Cardiac septum (tissue), 1 donor: ENCODE measurements around the gene STAM. TPM values are rescaled to one million over a fixed set of nuclear protein-coding genes. Genes with fewer than 3 reads are reported as not detected.
"Not testable (repeated sequence)": the region's sequence is repeated elsewhere in the genome, so short reads cannot be mapped to it uniquely, and the experiment has no call there.

Experiments used
- DNase-seq: peaks from one replicate; pipeline ENCODE4 v3.0.0-alpha.2; 2020; ENCODE audit warnings: low spot score
- intact Hi-C: fragments of 100-400 bp; cut with DNase I; formaldehyde crosslinking; loops from one replicate; pipeline ENCODE4 v1.14.0; 2022
- long read RNA-seq: library from polyadenylated mRNA; unstranded; transcript quantifications from one replicate; pipeline ENCODE4 v2.0.0, GENCODE V29; 2021
- total RNA-seq: library from RNA; stranded (reverse); fragmentation: NEBNext Ultra II Directional; extraction: Animal tissue kit (Norgen Biotek cat#: 25700); gene quantifications from one replicate; pipeline ENCODE4 v1.2.1, GENCODE V29; 2021
- donor health status: DM: no; HTN: no; CAD: no.

The STAM gene
- total RNA-seq = 40.8 TPM
- long read RNA-seq, transcript STAM-202 (14 exons, 2,972 nt) = major isoform, 28 of 51 reads
- long read RNA-seq, partial matches to known transcripts = 13 of 51 reads
- long read RNA-seq, other reads (novel, unspliced or antisense) = 10 of 51 reads

DNA sequence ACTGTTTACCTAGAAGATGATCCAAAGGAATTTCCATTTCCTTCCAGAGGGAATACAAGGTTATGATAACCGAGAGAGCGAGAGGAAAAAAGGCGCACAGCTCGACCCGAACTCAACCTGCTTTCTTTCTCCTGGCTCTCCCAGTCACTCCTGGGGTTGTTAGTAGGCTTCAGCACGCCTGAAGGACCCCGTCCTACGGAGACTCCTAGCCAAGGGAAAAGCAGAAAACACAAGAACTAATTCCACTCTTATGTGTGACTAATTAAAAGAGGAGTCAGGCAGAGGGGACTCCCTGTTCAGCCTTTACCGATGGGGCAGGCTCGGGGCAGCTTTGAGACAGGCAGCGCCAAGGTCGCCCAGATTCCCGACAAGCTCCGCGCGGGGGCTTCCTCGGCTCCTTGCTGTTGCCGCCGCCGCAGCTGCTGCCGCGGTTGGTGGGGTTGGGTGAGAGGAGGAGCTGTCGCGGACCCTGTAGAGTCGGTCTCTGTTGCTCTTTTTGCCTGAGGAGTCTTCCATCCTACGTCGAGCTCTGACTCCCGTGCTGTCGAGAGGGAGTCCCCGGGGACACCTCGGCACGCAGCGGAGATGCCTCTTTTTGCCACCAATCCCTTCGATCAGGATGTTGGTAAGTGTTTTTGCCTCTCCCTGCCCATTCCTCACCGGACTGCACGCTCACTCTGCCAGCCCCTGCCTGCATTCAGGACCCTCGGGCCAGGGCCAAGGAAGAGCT lies at the start of gene STAM:
Gene STAM, plus strand, starts transcription at position 397 of the 730 bp plus-strand sequence. Its CDS starts 189 bp downstream, at position 586.
- DNase-seq = peak; percentile 96

DNA sequence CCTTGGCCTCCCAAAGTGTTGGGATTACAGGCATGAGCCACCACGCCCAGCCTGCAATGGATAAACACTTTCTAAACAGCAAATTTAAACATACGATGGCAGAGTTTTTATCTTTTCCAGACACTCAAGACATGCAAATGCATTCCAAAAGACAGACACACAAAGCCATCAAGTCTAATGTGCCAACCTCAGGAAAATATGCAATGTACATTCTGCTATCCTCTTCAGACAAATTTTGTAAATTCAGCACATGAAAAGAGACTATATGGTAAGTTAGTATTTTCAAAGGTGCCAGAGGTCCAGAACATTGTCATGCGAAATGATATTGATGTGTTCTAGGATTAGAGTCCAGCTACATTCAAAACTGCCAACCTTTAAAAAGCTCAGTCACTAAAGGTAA lies 46.6 kb upstream of the STAM start:
- DNase-seq = no peak
- intact Hi-C loops = no loop called here

More for the DNA sequence above, at the start of gene STAM:
- intact Hi-C loops = loop anchor here (1.0 to 10.0 kb wide), 2 partner anchors 27 to 91 kb away; partner anchors contain the start of gene HACD1

DNA sequence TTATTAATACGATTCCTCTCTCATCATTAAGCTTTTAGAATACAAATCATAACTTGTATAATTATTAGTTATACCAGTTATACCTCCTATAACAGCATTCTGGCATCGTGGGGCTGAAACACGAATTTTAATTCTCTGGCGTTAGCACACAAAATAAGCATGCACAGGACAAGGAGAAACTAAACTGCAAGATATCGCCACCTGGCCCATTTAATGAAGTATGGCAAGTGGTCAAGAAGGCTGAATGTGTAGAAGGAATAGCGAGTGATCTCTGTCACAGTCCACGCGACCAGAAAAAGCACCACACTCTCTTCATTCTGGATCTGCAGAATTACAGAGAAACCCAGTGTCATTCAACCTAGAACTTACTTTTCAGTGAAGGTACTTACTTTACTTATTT lies 44.9 kb upstream of the STAM start:
- intact Hi-C loops = no loop called here
- DNase-seq = no peak

DNA sequence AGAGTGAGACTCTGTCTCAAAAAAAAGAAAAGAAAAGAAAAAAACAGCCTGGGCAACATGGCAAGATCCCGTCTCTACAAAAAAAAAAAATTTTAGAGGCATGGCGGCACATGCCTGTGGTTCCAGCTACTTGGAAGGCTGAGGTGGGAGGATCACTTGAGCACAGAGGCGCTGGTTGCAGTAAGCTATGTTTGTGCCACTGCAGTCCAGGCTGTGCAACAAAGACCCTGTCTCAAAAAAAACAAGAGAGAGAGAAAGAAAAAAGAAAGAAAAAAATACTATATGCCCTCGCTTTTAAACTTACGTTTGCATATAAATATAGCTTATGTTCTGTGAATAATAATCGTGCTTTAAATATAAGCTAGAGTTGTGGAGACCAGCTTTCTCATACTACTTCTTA lies 38.0 kb upstream of the STAM start:
- intact Hi-C loops = loop anchor here (2.0 kb wide), 1 partner anchor 137 kb away; no protein-coding TSS in a partner anchor
- no peak for DNase-seq

DNA sequence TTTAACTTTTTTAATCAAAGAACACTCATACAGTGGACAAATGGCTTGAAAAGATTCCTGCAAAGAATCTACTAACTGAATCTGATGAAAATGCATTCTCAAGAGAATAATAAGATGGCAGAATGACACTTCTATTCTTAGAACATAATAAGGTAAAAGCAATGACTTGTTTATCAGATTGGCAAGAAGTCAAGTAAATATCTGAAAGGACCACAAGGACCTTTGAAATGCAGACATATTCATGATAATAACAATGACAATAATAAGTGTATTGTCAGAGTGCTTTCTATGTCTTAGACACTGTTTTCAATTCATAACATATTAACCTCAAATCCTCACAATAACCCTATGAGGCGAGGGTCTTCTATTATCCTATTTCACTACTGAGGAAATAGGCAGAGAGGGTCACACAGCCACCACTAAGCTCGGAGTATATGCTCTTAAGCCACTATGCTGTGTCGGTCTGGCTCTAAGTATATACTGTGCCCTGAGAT lies 37.4 kb upstream of the STAM start:
- intact Hi-C loops = loop anchor here (2.0 kb wide), 1 partner anchor 136 kb away; no protein-coding TSS in a partner anchor
- DNase-seq = no peak

DNA sequence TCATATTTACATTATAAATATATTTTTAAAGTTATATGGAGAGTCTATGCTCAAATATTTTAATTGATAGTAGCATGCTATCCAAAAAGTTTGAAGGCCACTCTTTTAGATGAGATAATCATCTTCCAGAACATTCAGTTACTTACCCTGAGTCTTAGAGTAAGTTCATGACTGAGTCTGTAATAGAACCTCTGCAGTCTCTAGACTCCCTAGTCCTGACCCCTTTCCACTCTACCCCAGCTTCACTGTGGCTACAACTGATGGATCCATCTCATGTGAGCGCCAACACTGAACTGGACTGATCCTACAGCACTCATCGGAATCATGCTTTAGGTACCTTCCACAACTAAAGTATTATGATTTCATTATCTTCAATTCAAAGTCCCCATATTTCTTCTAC lies 36.9 kb upstream of the STAM start:
- DNase-seq = no peak
- intact Hi-C loops = loop anchor here (2.0 kb wide), 1 partner anchor 136 kb away; no protein-coding TSS in a partner anchor

DNA sequence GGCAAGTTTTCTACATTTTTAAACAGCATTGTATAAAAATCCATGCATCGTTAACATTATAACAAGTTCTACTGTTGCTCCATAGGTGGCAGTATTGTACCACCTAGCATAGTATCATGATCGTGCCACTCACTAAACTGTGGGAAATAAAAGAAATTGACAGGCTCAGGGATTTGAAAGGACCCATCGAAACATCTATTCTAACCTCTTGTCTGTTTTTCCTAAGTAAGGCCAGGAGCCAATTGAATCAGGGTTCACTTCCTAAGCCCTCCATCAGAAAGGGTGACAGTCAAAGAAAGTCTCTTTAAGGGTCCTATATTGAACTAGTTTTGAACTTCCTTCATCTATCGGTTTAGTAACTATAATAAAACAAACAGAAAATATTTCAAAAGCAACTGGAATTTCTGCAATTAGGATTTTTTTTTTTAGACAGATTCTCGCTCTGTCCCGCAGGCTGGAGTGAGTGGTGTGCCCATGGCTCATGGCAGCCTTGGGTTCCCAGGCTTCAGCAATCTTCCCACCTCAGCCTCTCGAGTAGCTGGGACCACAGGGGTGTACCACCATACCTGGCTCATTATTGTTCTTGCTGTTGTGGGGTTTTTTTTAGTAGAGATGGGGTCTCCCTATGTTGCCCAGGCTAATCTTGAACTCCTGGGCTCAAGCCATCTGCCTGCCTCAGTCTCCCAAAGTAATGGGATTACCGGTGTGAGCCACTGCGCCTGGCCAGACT lies 36.2 kb upstream of the STAM start:
- no peak for DNase-seq
- intact Hi-C loops = loop anchor here (2.0 kb wide), 1 partner anchor 135 kb away; no protein-coding TSS in a partner anchor

DNA sequence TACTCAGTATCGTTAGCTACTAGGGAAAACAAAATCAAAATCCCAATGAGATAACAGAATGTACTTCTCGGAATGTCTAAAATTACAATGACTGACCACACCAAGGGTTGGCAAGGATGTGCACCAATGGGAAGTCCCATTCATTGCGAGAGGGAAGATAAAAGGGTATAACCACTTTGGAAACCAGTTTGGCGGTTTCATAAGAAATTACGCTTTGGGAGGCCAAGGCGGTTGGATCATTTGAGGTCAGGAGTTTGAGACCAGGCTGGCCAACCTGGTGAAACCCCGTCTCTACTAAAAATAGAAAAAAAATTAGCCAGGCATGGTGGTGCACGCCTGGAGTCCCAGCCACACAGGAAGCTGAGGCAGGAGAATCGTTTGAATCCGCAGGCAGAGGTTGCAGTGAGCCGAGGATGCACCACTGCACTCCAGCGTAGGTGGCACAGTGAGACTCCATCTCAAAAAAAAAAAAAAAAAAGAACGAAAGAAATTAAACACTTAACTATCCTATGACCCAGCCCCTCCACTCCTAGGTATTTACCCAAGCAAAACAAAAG lies 34.4 kb upstream of the STAM start:
- intact Hi-C loops = loop anchor here (10.0 kb wide), 1 partner anchor 605 kb away; no protein-coding TSS in a partner anchor
- DNase-seq = no peak

DNA sequence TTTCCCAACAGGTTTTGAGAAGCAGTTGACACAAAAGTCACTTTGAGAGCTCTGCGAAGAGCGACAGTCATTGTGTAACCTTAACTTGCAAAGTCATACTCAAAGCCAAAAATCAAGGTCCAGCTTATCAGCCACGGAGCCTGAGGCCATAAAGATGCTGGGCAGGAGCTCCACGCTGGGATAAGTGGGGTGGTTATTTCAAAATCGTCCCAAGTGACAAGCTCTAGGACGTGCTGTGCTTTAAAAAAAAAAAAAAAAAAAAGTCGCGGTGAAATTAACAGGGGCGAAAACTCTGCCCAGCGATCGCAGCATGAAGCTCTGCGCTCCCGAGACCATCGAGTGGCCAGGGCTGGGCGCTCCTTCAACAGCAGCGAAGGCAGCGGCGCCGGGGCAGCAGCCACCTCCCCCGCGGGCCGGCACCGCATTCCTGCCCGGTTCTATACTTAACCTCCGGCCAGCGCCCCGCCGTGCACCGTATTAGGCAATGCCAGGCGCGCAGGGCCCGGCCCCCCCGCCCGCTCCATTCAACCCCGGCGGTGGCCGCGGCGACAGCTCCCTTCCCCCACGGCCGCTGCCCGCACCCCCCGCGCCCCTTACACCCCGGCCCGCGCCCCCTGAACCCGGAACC lies 27.4 kb upstream of the STAM start:
- intact Hi-C loops = loop anchor here (1.0 to 10.0 kb wide), 3 partner anchors 27 to 598 kb away; no protein-coding TSS in a partner anchor
- DNase-seq = peak; percentile 89

DNA sequence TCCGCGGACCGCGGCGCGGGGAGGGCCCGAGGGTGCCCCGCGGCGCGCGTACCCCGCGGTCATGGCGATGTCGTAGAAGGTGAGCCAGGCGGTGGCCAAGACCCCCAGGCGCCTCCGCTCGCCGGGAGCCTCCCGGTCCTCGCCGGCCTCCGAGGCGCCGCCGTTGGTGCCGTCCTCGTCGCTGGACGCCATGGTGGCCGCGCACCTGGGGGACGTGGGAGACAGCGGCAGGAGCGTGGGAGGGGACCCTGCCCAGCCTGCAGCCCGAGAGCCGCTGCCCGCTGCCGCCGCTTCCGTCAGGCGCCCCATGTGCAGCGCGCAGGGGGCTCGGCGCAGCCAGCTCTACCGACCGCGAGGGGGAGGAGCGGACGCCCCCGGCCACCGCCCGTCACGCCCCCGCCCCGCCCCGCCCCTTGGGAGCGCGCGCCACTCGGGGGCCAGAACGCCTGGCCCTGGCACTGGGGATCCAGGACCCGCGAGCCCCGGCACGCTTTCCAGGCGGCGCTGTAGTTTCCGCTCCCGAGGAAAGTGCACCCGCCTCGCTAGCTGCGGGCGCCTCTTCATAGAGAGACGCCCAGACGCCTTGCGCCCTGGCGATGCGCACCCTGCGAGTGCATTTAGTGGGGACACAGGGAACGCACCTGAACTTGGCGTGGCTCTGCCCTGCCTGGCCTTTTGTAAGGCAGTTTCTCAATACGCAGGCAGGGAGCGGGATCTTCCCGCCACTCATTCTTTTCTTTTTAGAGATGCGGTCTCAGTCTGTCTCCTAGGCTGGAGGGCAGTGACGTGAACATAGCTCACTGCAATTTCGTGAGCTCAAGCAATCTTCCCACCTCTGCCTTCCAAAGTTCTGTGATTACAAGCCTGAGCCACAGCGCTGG lies 26.7 kb upstream of the STAM start, which contains the start of gene HACD1:
Gene HACD1, minus strand, starts transcription at position 344 of the 881 bp plus-strand sequence. Its CDS starts 35 bp downstream, at position 309.
- DNase-seq = peak; percentile 85
- intact Hi-C loops = loop anchor here (1.0 to 10.0 kb wide), 3 partner anchors 26 to 598 kb away; no protein-coding TSS in a partner anchor

DNA sequence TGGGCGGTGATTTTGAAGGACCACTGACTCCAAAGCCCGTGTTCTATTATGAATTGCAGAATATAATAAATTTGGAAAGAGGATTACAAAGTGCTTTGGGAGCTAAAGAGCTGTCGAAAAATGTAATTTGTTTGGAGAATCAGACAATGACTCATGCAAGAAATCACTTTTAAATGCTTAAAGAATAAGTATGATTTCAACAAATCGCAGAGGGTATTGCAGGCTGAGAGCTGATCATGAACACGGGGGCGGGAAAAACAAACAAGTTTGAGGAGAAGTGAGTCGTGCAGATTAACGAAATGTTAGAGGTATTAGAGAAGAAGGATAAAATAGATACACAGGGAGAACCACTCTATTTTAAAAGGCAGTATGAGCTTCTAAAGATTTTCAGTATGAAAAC lies 21.9 kb upstream of the STAM start:
- intact Hi-C loops = no loop called here

DNA sequence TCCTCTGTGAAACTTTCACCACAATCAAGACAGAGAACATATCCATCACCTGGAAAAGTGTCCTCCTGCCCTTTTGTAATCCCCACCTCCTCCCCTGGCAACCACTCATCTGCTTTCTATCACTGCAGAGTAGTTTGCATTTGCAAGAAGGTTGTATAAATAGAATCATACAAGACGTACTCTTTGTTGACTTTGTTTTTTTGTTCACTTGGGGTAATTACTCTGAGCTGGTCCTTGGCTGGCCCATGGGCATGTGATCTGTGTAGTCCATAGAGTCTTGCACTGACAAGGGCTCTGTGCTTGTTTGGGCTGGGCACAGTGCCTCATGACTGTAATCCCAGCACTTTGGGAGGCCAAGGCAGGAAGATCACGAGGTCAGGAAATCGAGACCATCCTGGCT lies 19.0 kb upstream of the STAM start:
- DNase-seq = no peak
- intact Hi-C loops = no loop called here

More for the DNA sequence above, 21.9 kb upstream of the STAM start:
- DNase-seq = no peak

DNA sequence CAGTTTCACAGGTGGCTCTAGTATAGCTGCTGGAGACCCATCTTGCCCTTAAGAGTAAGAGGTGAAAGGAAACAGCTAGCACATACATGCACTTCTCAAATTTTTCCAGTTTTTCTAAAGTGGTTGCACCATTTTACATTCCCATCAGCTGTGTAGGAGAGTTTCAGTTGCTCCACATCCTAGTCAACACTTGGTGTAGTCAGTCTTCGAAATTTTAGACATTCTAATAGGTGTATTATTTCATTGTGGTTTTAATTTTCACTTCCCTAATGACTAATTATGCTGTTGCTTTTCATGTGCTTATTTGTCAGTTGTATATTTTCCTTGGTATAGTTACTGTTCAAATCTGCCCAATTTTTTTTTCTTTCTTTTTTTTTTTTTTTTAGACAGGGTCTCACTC lies 17.3 kb upstream of the STAM start:
- intact Hi-C loops = no loop called here
- DNase-seq = no peak

DNA sequence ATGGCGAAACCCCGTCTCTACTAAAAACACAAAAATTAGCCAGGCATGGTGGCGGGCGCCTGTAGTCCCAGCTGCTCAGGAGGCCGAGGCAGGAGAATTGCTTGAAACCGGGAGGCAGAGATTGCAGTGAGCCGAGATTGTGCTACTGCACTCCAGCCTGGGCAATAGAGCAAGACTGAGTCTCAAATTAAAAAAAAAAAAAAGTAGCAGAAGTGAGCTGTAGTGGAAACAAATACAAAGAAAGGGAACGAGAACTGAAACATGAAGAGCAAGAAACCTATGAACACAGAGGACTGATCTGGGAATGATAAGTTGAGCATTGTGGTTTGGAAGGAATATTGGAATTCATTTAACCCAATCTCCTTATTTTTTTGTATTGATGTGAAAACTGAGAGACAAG lies 11.4 kb upstream of the STAM start:
- intact Hi-C loops, DNase-seq: not testable (repeated sequence)

DNA sequence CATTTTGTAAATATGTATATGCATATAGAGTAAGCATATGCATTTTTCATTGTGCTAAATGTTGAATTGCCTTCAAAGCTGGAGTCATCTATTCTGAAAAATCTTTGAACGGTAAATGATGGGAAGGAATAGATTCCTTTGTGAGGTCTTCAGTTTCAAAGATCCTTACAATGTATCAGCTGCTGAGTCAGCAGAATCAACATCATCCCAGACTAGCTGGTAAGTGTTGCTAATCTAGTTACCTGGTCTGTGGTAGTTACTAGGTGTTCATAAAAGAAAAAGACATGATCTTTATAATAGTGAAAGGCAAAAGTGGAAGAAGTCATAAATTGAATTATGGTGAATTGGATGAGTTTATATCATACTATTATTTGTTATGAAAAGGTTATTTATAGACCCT lies 10.6 kb upstream of the STAM start:
- DNase-seq = no peak
- intact Hi-C loops = no loop called here

DNA sequence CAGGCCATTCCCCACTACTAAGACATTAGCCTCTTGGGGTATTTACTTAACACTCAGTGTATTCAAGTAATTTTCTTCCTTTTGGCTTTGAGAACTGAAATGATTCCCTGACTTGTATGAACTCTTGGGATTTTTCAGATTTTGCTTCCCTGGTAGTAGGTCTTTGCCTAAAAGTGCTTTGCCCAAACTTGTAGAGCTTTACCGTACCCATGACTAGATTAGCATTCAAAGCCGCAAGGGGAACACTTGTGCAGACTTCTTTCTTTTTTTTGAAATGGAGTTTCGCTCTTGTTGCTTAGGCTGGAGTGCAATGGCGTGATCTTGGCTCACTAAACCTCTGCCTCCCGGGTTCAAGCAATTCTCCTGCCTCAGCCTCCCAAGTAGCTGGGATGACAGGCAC lies 6.1 kb upstream of the STAM start:
- no peak for DNase-seq
- intact Hi-C loops = no loop called here

DNA sequence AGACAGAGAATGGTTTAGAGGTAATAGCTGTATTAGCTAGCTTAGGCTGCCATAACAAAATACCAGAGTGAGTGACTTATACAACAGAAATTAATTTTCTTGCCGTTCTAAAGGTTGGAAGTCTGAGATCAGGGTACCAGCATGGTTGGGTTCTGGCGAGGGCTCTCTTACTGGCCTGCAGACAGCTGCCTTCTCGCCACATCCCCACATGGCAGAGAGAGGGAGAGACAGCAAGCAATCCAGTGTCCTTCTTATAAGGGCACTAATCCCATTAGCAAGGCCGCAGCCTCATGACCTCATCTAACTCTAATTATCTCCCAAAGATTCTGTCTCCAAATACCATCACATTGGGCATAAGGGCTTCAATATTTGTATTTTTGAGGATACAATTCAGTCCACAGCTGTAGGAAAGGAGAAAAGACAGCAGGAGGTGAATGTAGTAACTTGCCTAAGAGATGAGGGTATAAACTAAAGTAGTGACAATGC lies 3.6 kb upstream of the STAM start:
- intact Hi-C loops = loop anchor here (10.0 kb wide), 1 partner anchor 94 kb away; no protein-coding TSS in a partner anchor
- DNase-seq = no peak

DNA sequence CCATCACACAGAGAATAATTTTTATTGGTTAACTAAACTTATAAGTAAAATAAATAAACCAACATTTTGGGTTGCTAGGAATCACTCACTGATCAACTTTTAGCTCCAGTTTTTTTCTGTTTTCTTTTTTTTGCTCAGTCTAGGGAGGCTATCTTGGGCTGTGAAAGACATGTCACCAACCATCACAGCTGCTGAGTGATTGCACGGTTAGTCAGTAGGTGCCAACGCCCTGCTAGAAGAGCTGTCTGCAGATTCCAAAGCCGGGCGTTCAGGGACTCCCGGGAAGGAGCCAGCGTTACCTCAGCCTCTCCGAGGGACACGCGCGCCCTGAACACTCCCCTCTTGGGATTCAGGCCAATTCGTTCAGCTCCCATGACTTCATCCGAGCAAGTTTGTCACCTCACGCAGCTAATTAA lies 604 bp upstream of the STAM start:
- peak; percentile 85 for DNase-seq
- intact Hi-C loops = loop anchor here (1.0 to 10.0 kb wide), 2 partner anchors 26 to 91 kb away; partner anchors contain the start of gene HACD1
